ENCODE results near the gene C9orf153. TPM values are rescaled to one million over a fixed set of nuclear protein-coding genes. Genes with fewer than 3 reads are reported as not detected.

C9orf153 gene
- total and polyA plus RNA-seq, 3 donors from 2014 or later = 5.0 to 24.4 (median 10.2) TPM

DNA sequence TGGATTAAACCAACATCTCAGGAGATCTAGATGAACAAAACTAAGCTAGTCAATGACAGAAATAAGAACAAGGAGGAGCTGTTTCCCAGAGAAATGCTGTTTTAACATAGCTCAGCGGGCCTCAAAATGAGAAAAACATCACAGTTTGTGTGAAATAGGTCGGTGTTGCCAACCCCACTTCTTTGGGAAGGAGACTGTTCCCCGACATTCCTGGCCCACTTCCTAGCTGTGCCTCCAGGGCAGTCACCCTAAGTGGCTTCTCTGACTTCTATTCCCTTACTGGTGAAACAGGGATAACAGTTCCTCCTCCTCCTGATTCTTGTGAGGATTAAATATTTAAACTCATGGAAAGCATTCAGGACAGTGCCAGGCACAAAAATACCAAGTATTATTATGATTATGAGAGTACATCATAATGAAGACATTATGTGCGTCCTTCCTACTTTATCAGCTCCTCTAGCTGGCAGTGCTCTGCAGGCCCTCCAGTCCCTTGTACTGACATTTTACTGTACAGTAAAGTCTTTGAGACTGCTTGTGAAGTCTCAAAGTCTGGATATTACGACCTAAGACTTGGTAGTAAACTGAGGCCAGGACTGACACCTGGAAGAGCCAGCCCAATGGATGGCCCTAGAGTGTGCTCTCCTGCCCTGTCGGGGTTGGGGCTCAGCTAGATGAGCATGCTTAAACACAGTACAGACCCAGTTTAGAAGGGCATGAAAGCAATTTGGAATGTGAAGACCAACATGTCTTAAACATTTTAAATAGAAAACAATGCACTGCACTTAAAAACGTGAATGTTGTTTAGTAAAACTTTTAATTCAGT is 15.6 kb upstream of the C9orf153 start:
- no peaks in the 10 kb centered on the region for H3K27me3 ChIP-seq
- DNase-seq = no peak
- no peaks in the 10 kb centered on the region for H3K9me3 ChIP-seq
- WGBS, 2 donors = 66 to 83% methylated on average over 7 of the region's 7 CpGs
- no peaks in the 10 kb centered on the region for H3K36me3 ChIP-seq (ENCODE audit: low read depth, missing control alignments)
- peaks cover 5% of the 10 kb centered on the region for H3K4me1 ChIP-seq
- TF ChIP-seq, protein P1, sequence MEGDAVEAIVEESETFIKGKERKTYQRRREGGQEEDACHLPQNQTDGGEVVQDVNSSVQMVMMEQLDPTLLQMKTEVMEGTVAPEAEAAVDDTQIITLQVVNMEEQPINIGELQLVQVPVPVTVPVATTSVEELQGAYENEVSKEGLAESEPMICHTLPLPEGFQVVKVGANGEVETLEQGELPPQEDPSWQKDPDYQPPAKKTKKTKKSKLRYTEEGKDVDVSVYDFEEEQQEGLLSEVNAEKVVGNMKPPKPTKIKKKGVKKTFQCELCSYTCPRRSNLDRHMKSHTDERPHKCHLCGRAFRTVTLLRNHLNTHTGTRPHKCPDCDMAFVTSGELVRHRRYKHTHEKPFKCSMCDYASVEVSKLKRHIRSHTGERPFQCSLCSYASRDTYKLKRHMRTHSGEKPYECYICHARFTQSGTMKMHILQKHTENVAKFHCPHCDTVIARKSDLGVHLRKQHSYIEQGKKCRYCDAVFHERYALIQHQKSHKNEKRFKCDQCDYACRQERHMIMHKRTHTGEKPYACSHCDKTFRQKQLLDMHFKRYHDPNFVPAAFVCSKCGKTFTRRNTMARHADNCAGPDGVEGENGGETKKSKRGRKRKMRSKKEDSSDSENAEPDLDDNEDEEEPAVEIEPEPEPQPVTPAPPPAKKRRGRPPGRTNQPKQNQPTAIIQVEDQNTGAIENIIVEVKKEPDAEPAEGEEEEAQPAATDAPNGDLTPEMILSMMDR (IDR thresholded peaks at IDR 0.05) = no peak
- no peak for TF ChIP-seq POLR2A (IDR thresholded peaks at IDR 0.05)
- no peak overlapping the region for H3K4me3 ChIP-seq
- no peak overlapping the region for H3K27ac ChIP-seq
- intact Hi-C loops (cut with DNase I; ENCODE audit: low total_unique reads) = no loop called here

DNA sequence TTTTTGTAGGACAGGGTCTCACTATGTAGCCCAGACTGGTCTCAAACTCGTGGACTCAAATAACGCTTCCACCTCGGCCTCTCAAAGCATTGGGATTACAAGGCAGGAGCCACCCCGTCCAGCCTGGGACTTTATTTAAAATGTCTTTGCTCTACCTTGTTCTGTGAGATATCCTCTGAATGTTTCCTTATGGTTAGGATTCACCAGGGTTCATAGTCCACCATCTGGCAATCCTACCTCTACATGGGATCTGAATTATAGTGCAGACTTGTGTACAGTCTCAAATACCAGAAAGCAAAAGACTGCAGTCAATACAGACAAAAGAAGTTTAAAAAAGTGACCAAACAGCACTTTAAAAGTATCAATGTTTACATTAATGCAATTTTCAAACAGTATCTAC is 12.8 kb upstream of the C9orf153 start:
- 93 to 95% methylated on average over 4 of the region's 4 CpGs for whole genome bisulfite sequencing, 2 donors
- no peak for DNase-seq
- Histone ChIP-seq H3K36me3 (ENCODE audit: low read depth, missing control alignments) (no peaks in the 10 kb centered on the region), H3K27ac (no peak overlapping the region), H3K4me3 (no peak overlapping the region), H3K4me1 (no peaks in the 10 kb centered on the region), H3K9me3 (no peaks in the 10 kb centered on the region), H3K27me3 (no peaks in the 10 kb centered on the region)
- intact Hi-C loops (cut with DNase I; ENCODE audit: low total_unique reads) = no loop called here
- TF ChIP-seq POLR2A (IDR thresholded peaks at IDR 0.05) = no peak
- TF ChIP-seq, protein P1 (IDR thresholded peaks at IDR 0.05) = no peak

DNA sequence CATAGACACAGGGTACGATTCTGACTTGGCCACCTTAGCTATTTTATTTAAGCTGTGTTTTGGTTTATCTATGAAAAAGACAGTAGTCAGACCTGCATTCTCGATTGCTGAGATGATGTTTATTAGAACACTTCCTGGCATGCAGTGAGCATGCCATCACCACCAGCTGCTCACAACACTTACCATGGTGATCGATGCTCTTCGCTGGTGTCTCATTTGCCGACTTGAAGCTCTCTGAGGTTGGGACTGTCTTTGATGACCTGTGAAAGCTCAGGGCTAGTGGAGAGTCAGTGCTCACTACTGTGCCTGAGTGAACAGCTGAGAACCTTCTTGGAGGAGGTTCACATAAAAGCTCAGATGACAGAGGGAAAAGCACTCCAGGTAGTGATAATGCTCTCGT is 4.4 kb upstream of the C9orf153 start:
- intact Hi-C loops (cut with DNase I; ENCODE audit: low total_unique reads) = no loop called here
- Histone ChIP-seq H3K27me3 (no peaks in the 10 kb centered on the region), H3K4me3 (no peak overlapping the region), H3K36me3 (ENCODE audit: low read depth, missing control alignments) (no peaks in the 10 kb centered on the region), H3K4me1 (no peaks in the 10 kb centered on the region), H3K27ac (no peak overlapping the region), H3K9me3 (no peaks in the 10 kb centered on the region)
- TF ChIP-seq, protein P1 (IDR thresholded peaks at IDR 0.05) = no peak
- DNase-seq = no peak
- 86 to 91% methylated on average over 5 to 6 of the region's 6 CpGs for WGBS, 2 donors

DNA sequence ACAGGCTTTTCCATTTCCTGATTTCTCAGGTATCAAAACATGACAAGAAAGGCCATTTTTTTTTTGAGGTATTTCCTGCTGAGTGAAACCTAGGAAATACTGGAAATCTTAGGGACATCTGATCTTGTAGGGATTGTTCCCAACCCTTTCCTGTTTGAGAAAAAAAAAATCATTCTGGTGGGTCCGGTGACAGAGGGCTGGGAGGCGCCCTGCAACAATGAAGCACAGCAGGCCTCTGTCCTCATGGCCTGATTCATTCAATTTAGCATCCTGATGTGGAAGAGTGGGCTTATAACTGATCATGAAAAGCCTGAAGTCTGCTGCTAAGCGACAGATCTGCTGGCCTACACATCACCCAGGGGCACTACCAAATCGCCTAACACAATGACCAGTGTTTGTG is 3.0 kb upstream of the C9orf153 start:
- no peaks in the 10 kb centered on the region for H3K9me3 ChIP-seq
- no peak overlapping the region for H3K27ac ChIP-seq
- TF ChIP-seq POLR2A (IDR thresholded peaks at IDR 0.05) = no peak
- TF ChIP-seq, protein P1 (IDR thresholded peaks at IDR 0.05) = no peak
- H3K27me3 ChIP-seq = no peaks in the 10 kb centered on the region
- no peaks in the 10 kb centered on the region for H3K4me1 ChIP-seq
- H3K36me3 ChIP-seq (ENCODE audit: low read depth, missing control alignments) = no peaks in the 10 kb centered on the region
- no peak for DNase-seq
- intact Hi-C loops (cut with DNase I; ENCODE audit: low total_unique reads) = no loop called here
- 72 to 92% methylated on average over 4 of the region's 4 CpGs for WGBS, 2 donors
- no peak overlapping the region for H3K4me3 ChIP-seq

DNA sequence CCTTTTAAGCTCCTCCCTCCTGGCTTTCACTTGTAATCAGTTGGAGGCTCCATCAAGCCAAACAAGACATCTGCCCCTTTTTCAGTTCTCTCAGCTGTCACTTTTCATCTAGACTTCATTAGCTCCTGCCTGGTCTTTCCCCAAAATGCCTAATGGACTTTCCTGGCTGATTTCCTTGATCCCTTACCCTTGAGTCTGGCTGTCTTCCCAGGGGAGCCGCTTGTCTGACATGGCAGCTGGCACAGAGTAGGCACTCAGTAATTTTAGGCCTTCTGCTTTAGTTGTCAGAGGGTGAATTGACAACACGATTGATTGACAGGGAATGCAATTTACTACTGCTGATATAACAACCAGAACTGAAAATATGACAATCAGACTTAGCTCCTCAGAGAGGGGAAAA is 2.1 kb downstream of the C9orf153 start:
- Histone ChIP-seq H3K4me3 (no peak overlapping the region), H3K27ac (no peak overlapping the region), H3K36me3 (ENCODE audit: low read depth, missing control alignments) (no peaks in the 10 kb centered on the region), H3K27me3 (no peaks in the 10 kb centered on the region), H3K4me1 (no peaks in the 10 kb centered on the region), H3K9me3 (no peaks in the 10 kb centered on the region)
- intact Hi-C loops (cut with DNase I; ENCODE audit: low total_unique reads) = no loop called here
- WGBS, 2 donors = 82 to 87% methylated on average over 2 of the region's 2 CpGs
- TF ChIP-seq, protein P1 (IDR thresholded peaks at IDR 0.05) = no peak
- no peak for DNase-seq

All from testis (tissue), 3 donors.